ENCODE measurements around the gene POU6F2.
"Not testable (repeated sequence)": the region's sequence is repeated elsewhere in the genome, so short reads cannot be mapped to it uniquely, and the experiment has no call there.

Gene POU6F2

DNA sequence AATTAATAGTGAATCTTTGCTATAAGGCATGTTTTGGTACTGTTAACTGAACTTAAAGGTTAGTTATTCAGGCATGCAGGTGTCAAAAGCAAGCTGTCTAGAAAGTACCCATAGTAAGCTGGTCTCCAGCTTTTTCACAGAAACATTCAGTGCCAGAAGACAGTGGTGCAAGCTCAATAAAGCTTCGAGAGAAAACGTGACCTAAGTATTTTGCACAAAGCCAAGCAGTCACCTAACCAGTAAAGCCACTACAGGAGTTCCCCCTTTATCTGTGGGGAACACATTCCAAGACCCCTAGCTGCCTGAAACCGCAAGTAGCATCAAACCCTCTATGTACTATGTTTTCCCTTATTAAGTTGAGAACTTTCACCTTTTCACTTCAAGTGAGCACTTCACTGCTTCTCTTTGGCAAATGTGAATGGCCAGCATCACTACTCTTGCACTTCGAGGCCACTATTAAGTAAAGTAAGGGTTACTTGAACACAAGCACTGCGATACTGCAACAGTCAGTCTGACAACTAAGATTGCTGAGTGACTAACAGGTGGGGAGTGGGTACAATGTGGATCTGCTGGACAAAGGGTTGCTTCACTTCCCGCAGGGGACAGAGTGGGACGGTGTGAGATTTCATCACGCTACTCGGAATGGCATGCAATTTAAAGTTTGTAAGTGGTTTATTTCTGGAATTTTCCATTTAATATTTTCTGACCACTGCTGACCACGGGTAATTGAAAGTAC, 334.7 kb downstream of the POU6F2 start:
- H3K4me3 ChIP-seq (ENCODE audit: low read length in 2 of 2): no peak overlapping the region
- no peak overlapping the region for H3K9ac ChIP-seq (ENCODE audit: low read length in 2 of 2)
- H3K27ac ChIP-seq (ENCODE audit: low read length): no peak overlapping the region
- no peaks in the 10 kb centered on the region for H3K4me1 ChIP-seq (ENCODE audit: control insufficient read depth, insufficient read depth, low read length)
- H3K9me3 ChIP-seq (ENCODE audit: control insufficient read depth in 2 of 2, low read length in 2 of 2): no peaks in the 10 kb centered on the region
- H3K36me3 ChIP-seq (ENCODE audit: control insufficient read depth in 2 of 2, insufficient read depth in 2 of 2, low read length in 2 of 2): no peaks in the 10 kb centered on the region
- H3K27me3 ChIP-seq (ENCODE audit: control insufficient read depth in 1 of 2, insufficient read depth in 2 of 2, low read length in 2 of 2): no peaks in the 10 kb centered on the region

DNA sequence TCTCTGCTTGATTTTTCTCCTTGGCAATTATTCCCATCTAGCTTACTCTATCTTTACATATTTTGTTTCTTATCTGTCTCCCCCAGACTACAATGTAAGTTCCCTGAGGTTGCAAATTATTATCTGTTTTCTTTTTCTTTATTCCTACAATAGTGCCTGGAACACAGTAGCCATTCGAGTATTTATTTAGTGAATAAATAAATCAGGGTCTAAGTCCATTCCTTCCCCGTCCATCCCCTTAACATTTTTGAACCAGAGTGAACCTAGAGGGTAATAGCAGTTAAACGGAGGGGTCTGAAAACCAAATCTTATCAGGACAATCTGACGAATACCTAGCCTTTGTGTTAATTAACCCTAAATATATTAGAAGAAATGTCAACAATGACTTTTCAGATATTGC, 335.7 kb downstream of the POU6F2 start:
- H3K9me3 ChIP-seq (ENCODE audit: control insufficient read depth in 2 of 2, low read length in 2 of 2): no peaks in the 10 kb centered on the region
- H3K27ac ChIP-seq (ENCODE audit: low read length): no peak overlapping the region
- no peak overlapping the region for H3K9ac ChIP-seq (ENCODE audit: low read length in 2 of 2)
- H3K4me3 ChIP-seq (ENCODE audit: low read length in 2 of 2): no peak overlapping the region
- no peaks in the 10 kb centered on the region for H3K27me3 ChIP-seq (ENCODE audit: control insufficient read depth in 1 of 2, insufficient read depth in 2 of 2, low read length in 2 of 2)
- no peaks in the 10 kb centered on the region for H3K4me1 ChIP-seq (ENCODE audit: control insufficient read depth, insufficient read depth, low read length)
- H3K36me3 ChIP-seq (ENCODE audit: control insufficient read depth in 2 of 2, insufficient read depth in 2 of 2, low read length in 2 of 2): no peaks in the 10 kb centered on the region

DNA sequence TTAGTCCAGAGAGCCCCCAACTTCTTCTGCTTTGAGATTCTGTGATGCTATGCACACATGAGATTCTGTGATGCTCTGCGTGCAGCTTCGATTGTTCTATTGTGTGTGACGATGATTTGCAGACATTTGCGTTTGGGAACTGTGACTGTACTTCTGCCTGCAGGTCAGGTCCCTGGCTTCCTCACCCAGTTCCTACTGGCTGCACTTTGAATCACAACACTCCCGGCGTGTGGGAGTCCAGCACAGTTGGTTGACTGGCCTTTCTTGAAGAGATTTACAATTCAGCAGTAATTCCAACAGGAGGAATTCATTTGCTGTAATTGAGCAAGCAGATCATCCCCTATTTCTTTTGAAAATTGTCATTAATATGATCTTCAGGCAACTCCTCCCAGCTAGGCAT, 336.3 kb downstream of the POU6F2 start:
- Histone ChIP-seq H3K9me3 (ENCODE audit: control insufficient read depth in 2 of 2, low read length in 2 of 2) (no peaks in the 10 kb centered on the region), H3K4me3 (ENCODE audit: low read length in 2 of 2) (no peak overlapping the region), H3K27ac (ENCODE audit: low read length) (no peak overlapping the region), H3K36me3 (ENCODE audit: control insufficient read depth in 2 of 2, insufficient read depth in 2 of 2, low read length in 2 of 2) (no peaks in the 10 kb centered on the region), H3K4me1 (ENCODE audit: control insufficient read depth, insufficient read depth, low read length) (no peaks in the 10 kb centered on the region), H3K27me3 (ENCODE audit: control insufficient read depth in 1 of 2, insufficient read depth in 2 of 2, low read length in 2 of 2) (no peaks in the 10 kb centered on the region), H3K9ac (ENCODE audit: low read length in 2 of 2) (no peak overlapping the region)

DNA sequence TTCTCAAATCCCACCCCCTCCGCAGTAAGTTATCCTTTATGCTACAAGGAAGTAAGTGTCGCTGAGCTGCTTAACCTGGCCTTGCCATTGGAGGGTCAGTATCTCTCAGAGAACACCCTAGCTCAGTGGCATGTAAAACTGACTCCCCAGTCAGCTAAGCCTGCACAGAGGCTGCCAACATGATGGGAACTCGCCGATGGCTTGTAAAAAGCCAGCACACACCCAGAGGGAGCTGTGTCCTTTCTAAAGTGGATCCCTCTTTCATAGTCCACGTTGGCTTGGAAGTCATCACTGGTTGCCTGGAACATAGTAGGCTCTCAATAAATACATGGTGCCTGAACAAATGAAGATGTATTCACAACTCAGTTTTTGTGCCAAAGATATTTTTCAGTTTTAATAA, 339.4 kb downstream of the POU6F2 start:
- Histone ChIP-seq H3K27me3 (ENCODE audit: control insufficient read depth in 1 of 2, insufficient read depth in 2 of 2, low read length in 2 of 2) (no peaks in the 10 kb centered on the region), H3K9me3 (ENCODE audit: control insufficient read depth in 2 of 2, low read length in 2 of 2) (no peaks in the 10 kb centered on the region), H3K27ac (ENCODE audit: low read length) (no peak overlapping the region), H3K36me3 (ENCODE audit: control insufficient read depth in 2 of 2, insufficient read depth in 2 of 2, low read length in 2 of 2) (no peaks in the 10 kb centered on the region), H3K9ac (ENCODE audit: low read length in 2 of 2) (no peak overlapping the region), H3K4me1 (ENCODE audit: control insufficient read depth, insufficient read depth, low read length) (no peaks in the 10 kb centered on the region), H3K4me3 (ENCODE audit: low read length in 2 of 2) (no peak overlapping the region)

DNA sequence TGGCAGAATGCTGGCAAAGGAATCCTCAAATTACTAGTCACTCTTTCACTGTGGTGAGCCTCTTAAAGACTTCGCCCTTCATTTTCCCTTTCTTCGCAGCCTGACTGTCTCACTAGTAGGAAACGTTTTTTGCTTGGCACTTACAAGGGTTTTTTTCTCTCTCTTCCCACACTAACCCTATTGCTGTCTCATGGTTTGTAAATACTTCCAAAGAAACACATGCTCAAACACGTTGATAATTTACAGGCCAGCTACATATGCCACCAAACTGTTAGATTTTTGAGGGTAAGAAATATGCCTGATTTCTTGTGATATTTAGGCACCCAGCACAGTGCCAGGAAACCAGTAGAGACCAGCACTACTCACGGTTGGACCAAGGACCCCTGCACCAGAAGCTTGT, 340.2 kb downstream of the POU6F2 start:
- H3K36me3 ChIP-seq (ENCODE audit: control insufficient read depth in 2 of 2, insufficient read depth in 2 of 2, low read length in 2 of 2): no peaks in the 10 kb centered on the region
- H3K9ac ChIP-seq (ENCODE audit: low read length in 2 of 2): no peak overlapping the region
- no peaks in the 10 kb centered on the region for H3K9me3 ChIP-seq (ENCODE audit: control insufficient read depth in 2 of 2, low read length in 2 of 2)
- no peak overlapping the region for H3K4me3 ChIP-seq (ENCODE audit: low read length in 2 of 2)
- no peak overlapping the region for H3K27ac ChIP-seq (ENCODE audit: low read length)
- no peaks in the 10 kb centered on the region for H3K4me1 ChIP-seq (ENCODE audit: control insufficient read depth, insufficient read depth, low read length)
- no peaks in the 10 kb centered on the region for H3K27me3 ChIP-seq (ENCODE audit: control insufficient read depth in 1 of 2, insufficient read depth in 2 of 2, low read length in 2 of 2)

DNA sequence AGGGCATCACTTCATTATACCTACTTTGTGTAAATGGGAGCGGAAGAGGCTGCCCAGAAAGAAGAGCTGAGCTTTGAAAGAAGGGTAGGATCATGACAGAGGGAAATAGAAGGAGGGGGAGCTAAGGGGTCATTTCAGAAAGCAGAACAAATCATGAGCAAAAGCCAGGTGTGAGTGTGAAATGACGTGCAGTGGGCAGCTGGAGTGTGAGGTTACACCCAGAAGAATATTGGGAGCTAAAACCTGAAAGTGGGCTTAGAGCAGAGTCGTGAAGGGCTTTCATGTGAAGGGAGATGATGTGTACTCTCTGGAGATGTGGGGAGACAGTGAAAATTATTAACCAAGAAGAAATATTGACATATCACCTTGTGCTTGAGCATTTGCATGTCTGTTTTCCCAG, 343.5 kb downstream of the POU6F2 start:
- no peak overlapping the region for H3K27ac ChIP-seq (ENCODE audit: low read length)
- H3K9ac ChIP-seq (ENCODE audit: low read length in 2 of 2): no peak overlapping the region
- H3K9me3 ChIP-seq (ENCODE audit: control insufficient read depth in 2 of 2, low read length in 2 of 2): no peaks in the 10 kb centered on the region
- no peak overlapping the region for H3K4me3 ChIP-seq (ENCODE audit: low read length in 2 of 2)
- H3K36me3 ChIP-seq (ENCODE audit: control insufficient read depth in 2 of 2, insufficient read depth in 2 of 2, low read length in 2 of 2): no peaks in the 10 kb centered on the region
- H3K27me3 ChIP-seq (ENCODE audit: control insufficient read depth in 1 of 2, insufficient read depth in 2 of 2, low read length in 2 of 2): no peaks in the 10 kb centered on the region
- no peaks in the 10 kb centered on the region for H3K4me1 ChIP-seq (ENCODE audit: control insufficient read depth, insufficient read depth, low read length)

DNA sequence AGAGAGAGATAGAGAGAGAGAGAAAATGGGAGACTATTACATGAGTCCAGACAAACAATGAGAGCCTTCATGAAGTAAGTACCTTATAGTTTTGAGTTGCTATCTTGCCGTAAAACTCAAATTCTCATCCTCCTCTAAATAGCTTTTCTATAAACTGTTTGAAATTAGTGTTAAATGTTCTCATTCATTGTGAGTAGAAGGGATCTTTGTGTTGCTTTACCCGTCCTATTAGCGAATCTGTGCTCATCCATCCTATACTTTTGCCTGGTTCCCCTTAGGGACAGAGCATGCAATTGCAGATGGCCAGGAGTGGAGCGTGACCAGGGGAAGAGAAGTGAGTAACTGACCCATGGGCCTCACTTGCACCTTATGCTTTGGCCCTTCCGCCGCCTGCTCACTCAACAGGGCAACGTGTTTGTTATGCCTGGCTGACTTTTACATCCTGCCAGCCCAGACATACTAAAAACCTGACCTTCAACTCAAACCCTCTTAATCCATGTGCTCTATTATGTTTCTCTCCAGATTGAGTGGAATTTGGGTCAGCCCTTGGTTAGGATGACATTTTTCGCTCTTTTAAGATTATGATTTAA, 344.3 kb downstream of the POU6F2 start:
- Histone ChIP-seq H3K4me1 (ENCODE audit: control insufficient read depth, insufficient read depth, low read length) (no peaks in the 10 kb centered on the region), H3K27me3 (ENCODE audit: control insufficient read depth in 1 of 2, insufficient read depth in 2 of 2, low read length in 2 of 2) (no peaks in the 10 kb centered on the region), H3K27ac (ENCODE audit: low read length) (no peak overlapping the region), H3K9me3 (ENCODE audit: control insufficient read depth in 2 of 2, low read length in 2 of 2) (no peaks in the 10 kb centered on the region), H3K9ac (ENCODE audit: low read length in 2 of 2) (no peak overlapping the region), H3K4me3 (ENCODE audit: low read length in 2 of 2) (no peak overlapping the region), H3K36me3 (ENCODE audit: control insufficient read depth in 2 of 2, insufficient read depth in 2 of 2, low read length in 2 of 2) (no peaks in the 10 kb centered on the region)

DNA sequence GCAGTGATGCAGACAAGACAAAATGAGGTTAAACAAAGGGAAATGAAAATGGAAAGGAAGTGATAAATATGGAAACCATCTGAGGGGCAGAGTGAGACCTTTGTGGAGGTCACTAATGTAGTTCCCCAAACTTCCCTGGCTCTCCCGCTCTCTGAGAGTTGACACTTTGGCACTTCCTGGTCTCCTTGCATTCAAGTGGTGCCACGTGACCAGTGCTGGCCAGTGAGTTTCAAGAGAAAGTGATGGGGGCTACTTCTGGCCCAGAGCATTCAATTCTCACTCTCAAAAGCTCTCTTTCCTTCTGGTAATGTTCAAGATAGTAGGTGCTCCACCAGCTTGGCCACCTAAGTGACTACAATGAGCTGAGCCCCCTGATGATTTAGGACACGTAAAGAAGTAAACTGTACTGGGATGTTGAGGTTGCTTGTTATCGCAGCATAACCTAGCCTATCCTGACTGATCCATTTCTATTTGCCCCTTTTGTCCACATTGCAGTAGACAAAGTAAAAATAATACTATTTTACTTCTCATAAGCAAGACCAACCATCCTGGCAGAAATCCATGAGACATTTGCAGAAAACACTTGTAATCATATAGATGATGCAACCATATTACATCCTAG, 346.5 kb downstream of the POU6F2 start:
- Histone ChIP-seq H3K9ac (ENCODE audit: low read length in 2 of 2) (no peak overlapping the region), H3K36me3 (ENCODE audit: control insufficient read depth in 2 of 2, insufficient read depth in 2 of 2, low read length in 2 of 2) (no peaks in the 10 kb centered on the region), H3K4me3 (ENCODE audit: low read length in 2 of 2) (no peak overlapping the region), H3K27ac (ENCODE audit: low read length) (no peak overlapping the region), H3K27me3 (ENCODE audit: control insufficient read depth in 1 of 2, insufficient read depth in 2 of 2, low read length in 2 of 2) (no peaks in the 10 kb centered on the region), H3K9me3 (ENCODE audit: control insufficient read depth in 2 of 2, low read length in 2 of 2) (no peaks in the 10 kb centered on the region), H3K4me1 (ENCODE audit: control insufficient read depth, insufficient read depth, low read length) (no peaks in the 10 kb centered on the region)

DNA sequence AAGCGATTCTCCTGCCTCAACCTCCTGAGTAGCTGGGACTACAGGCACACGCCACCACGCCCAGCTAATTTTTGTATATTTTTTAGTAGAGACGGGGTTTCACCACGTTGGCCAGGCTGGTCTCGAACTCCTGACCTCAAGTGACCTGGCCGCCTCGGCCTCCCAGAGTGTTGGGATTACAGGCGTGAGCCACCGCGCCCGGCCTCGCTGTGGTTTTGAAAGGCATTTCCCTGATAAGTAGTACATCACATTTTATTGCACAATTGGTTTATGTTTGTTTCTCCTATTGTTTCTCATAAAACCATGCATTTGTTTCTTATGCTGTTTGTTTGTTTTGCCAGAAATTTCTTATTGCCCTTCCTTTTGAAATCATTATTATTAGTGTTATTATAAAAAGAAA, 353.9 kb downstream of the POU6F2 start:
- H3K9me3 ChIP-seq (ENCODE audit: control insufficient read depth in 2 of 2, low read length in 2 of 2); H3K4me3 ChIP-seq (ENCODE audit: low read length in 2 of 2); H3K9ac ChIP-seq (ENCODE audit: low read length in 2 of 2); H3K4me1 ChIP-seq (ENCODE audit: control insufficient read depth, insufficient read depth, low read length); H3K27me3 ChIP-seq (ENCODE audit: control insufficient read depth in 1 of 2, insufficient read depth in 2 of 2, low read length in 2 of 2); H3K27ac ChIP-seq (ENCODE audit: low read length); H3K36me3 ChIP-seq (ENCODE audit: control insufficient read depth in 2 of 2, insufficient read depth in 2 of 2, low read length in 2 of 2): not testable (repeated sequence)

DNA sequence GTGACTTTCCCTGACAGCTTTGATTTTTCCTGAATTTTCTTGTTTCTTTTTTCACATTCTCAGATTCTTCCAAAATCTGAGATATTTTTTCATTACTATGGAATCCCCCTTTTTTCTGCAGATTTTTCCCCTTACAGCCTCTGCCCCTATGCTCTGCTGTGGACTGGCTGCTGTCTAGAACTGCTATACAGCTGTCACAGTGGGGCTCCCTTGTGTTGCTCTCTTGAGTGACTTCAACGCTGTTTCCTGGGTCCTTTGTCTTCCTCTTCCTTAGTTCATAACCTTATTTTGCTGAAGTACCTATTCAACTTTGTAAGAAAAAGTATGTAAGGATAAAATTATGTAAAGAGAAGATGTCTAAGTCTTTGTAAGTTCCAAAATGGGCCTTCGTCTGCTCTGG, 354.4 kb downstream of the POU6F2 start:
- H3K27me3 ChIP-seq (ENCODE audit: control insufficient read depth in 1 of 2, insufficient read depth in 2 of 2, low read length in 2 of 2): peaks cover 0 to 2% of the 10 kb centered on the region in 2 donors
- no peaks in the 10 kb centered on the region for H3K4me1 ChIP-seq (ENCODE audit: control insufficient read depth, insufficient read depth, low read length)
- no peak overlapping the region for H3K4me3 ChIP-seq (ENCODE audit: low read length in 2 of 2)
- no peaks in the 10 kb centered on the region for H3K9me3 ChIP-seq (ENCODE audit: control insufficient read depth in 2 of 2, low read length in 2 of 2)
- no peak overlapping the region for H3K9ac ChIP-seq (ENCODE audit: low read length in 2 of 2)
- no peak overlapping the region for H3K27ac ChIP-seq (ENCODE audit: low read length)
- H3K36me3 ChIP-seq (ENCODE audit: control insufficient read depth in 2 of 2, insufficient read depth in 2 of 2, low read length in 2 of 2): no peaks in the 10 kb centered on the region

DNA sequence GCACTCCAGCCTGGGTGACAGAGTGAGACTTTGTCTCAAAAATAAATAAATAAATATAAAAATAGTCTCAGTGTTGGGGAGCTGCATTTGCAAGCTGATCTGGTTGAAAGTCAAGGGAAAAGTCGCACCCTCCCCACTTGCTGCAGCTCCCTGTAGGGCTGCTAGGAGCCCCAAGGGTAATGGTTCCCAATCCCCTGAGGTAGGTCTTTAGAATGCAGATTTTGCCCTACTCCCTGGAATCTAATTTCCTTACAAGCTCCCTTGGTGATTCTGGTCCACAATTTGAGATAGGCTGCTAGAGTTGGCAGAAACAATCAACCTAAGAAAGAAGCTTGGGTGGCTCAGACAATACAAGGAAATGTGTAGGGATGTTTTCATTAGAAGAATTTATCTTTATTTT, 356.0 kb downstream of the POU6F2 start:
- no peaks in the 10 kb centered on the region for H3K9me3 ChIP-seq (ENCODE audit: control insufficient read depth in 2 of 2, low read length in 2 of 2)
- no peak overlapping the region for H3K4me3 ChIP-seq (ENCODE audit: low read length in 2 of 2)
- no peak overlapping the region for H3K9ac ChIP-seq (ENCODE audit: low read length in 2 of 2)
- no peaks in the 10 kb centered on the region for H3K36me3 ChIP-seq (ENCODE audit: control insufficient read depth in 2 of 2, insufficient read depth in 2 of 2, low read length in 2 of 2)
- peaks cover 0 to 2% of the 10 kb centered on the region in 2 donors for H3K27me3 ChIP-seq (ENCODE audit: control insufficient read depth in 1 of 2, insufficient read depth in 2 of 2, low read length in 2 of 2)
- H3K27ac ChIP-seq (ENCODE audit: low read length): no peak overlapping the region
- H3K4me1 ChIP-seq (ENCODE audit: control insufficient read depth, insufficient read depth, low read length): no peaks in the 10 kb centered on the region
